Caco-2 (cell line): ENCODE data around the gene YIF1A. TPM values are rescaled to one million over a fixed set of nuclear protein-coding genes. Genes with fewer than 3 reads are reported as not detected.

ENCODE experiments used
- BruUV-seq: library from RNA; stranded (reverse); fragments of 400-500 nt; replicated peaks from 2 replicates; lab custom pipeline; 2021; lab: Mats Ljungman, UMichigan
- CTCF ChIA-PET: fragments of 300-600 bp; sonication (Branson Sonifier 250); formaldehyde crosslinking; loops from one replicate; lab custom pipeline; 2022; ENCODE audit warnings: antibody characterized with exemption; lab: Charles Lee
- POLR2A ChIA-PET: fragments of 300-600 bp; sonication (Branson Sonifier 250); formaldehyde crosslinking; loops from one replicate; lab custom pipeline; 2022; ENCODE audit warnings: antibody characterized with exemption; lab: Charles Lee
- DNase-seq, 2 experiments: peaks; one replicate each; pipeline versions ENCODE4 v3.0.0 to v3.0.0-alpha.2; 2020 to 2022
- H3K27me3 ChIP-seq: replicated peaks from 2 replicates; pipeline ENCODE4 v1.6.0; 2011; ENCODE audit warnings: low read length; ENCODE audit not compliant: control insufficient read depth, insufficient read depth
- H3K36me3 ChIP-seq: 2 replicates; pipeline ENCODE4 v1.5.1; 2011; ENCODE audit warnings: low read length; ENCODE audit not compliant: control insufficient read depth, insufficient read depth
- H3K4me1 ChIP-seq: fragments of 250-450 bp; sonication (Bioruptor Pico); 2 replicates; pipeline ENCODE4 v1.5.1; 2020; ENCODE audit warnings: mild to moderate bottlenecking
- H3K4me3 ChIP-seq: 2 replicates; pipeline ENCODE4 v1.5.1; 2011; ENCODE audit warnings: low read depth, mild to moderate bottlenecking, control low read depth, low read length
- H3K9me3 ChIP-seq: fragments of 250-450 bp; sonication (Bioruptor Pico); 2 replicates; pipeline ENCODE4 v1.5.1; 2020; ENCODE audit warnings: mild to moderate bottlenecking, moderate library complexity
- H3K27ac Mint-ChIP-seq: one replicate; pipeline ENCODE4 v1.8.0; 2022; ENCODE audit warnings: mixed read lengths; ENCODE audit not compliant: unreplicated experiment
- H3K27me3 Mint-ChIP-seq: one replicate; pipeline ENCODE4 v1.8.0; 2022; ENCODE audit warnings: mixed read lengths; ENCODE audit not compliant: insufficient read depth, unreplicated experiment
- H3K36me3 Mint-ChIP-seq: one replicate; pipeline ENCODE4 v1.8.0; 2022; ENCODE audit warnings: mild to moderate bottlenecking, mixed read lengths; ENCODE audit not compliant: insufficient read depth, unreplicated experiment
- H3K4me1 Mint-ChIP-seq: one replicate; pipeline ENCODE4 v1.8.0; 2022; ENCODE audit warnings: low read depth, mixed read lengths; ENCODE audit not compliant: unreplicated experiment
- H3K4me3 Mint-ChIP-seq: one replicate; pipeline ENCODE4 v1.8.0; 2022; ENCODE audit warnings: mild to moderate bottlenecking, moderate library complexity, mixed read lengths; ENCODE audit not compliant: unreplicated experiment
- H3K9me3 Mint-ChIP-seq: one replicate; pipeline ENCODE4 v1.8.0; 2022; ENCODE audit warnings: mixed read lengths; ENCODE audit not compliant: unreplicated experiment
- CTCF ChIP-seq, 2 experiments: fragments of 200-600 bp in 1 of 2; IDR thresholded peaks; 1 replicate in 1 of 2; 2 replicates in 1 of 2; pipeline versions ENCODE4 v1.5.1 to v1.8.0; 2011 to 2022; ENCODE audit warnings: antibody characterized with exemption in 1 of 2, control low read depth in 1 of 2, inconsistent platforms in 1 of 2, low read depth in 1 of 2, low read length in 1 of 2, mild to moderate bottlenecking in 1 of 2, moderate library complexity in 1 of 2; ENCODE audit not compliant: insufficient read depth in 1 of 2, severe bottlenecking in 1 of 2, unreplicated experiment in 1 of 2
- intact Hi-C: fragments of 100-400 bp; cut with micrococcal nuclease; formaldehyde crosslinking; loops from one replicate; pipeline ENCODE4 v1.10.0; 2022; ENCODE audit not compliant: unreplicated experiment
- total RNA-seq: library from RNA; stranded (reverse); gene quantifications from 2 replicates; pipeline ENCODE4 v1.2.3, GENCODE V29; 2022

The YIF1A gene
- total RNA-seq, 1 experiment from 2014 or later = 159 TPM

DNA sequence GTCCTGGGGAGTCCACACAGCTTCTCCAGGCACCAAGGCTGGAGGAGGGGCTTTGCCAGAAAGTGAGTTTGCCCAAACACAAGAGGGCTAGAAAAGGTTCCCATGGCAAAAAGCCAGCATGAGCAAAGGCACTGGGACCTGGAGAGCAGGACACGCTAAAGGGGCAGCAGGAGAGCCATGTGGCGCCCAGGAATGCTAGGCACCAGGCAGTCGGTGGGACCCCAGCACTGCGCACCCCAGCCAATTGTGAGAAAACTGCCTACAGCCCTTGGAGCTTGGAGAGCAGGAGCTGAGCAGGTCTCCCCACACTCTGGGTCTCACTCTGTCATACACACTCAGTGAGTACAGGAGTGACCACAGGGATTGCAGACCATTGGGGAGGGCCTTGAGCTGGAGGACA is 25.7 kb downstream of the YIF1A start:
- H3K36me3 ChIP-seq = no peaks in the 10 kb centered on the region
- ChIA-PET POLR2A (no interaction called here), CTCF (no interaction called here)
- H3K9me3 ChIP-seq = no peaks in the 10 kb centered on the region
- no peaks in the 10 kb centered on the region for H3K9me3 Mint-ChIP-seq
- no peak overlapping the region for H3K4me3 Mint-ChIP-seq
- BruUV-seq = no TSS peak
- H3K4me1 Mint-ChIP-seq = peaks cover 18% of the 10 kb centered on the region
- no peak for TF ChIP-seq CTCF (IDR thresholded peaks at IDR 0.05; ENCODE audit: insufficient read depth in 1 of 2, low read depth in 1 of 2, low read length in 1 of 2, severe bottlenecking in 1 of 2, unreplicated experiment in 1 of 2)
- no peaks in the 10 kb centered on the region for H3K27me3 ChIP-seq
- no peaks in the 10 kb centered on the region for H3K4me1 ChIP-seq
- peak overlapping the region; percentile 32 for H3K27ac Mint-ChIP-seq
- no peak for DNase-seq
- no peaks in the 10 kb centered on the region for H3K27me3 Mint-ChIP-seq
- peaks cover 56% of the 10 kb centered on the region for H3K36me3 Mint-ChIP-seq
- H3K4me3 ChIP-seq = no peak overlapping the region
- intact Hi-C loops = no loop called here

DNA sequence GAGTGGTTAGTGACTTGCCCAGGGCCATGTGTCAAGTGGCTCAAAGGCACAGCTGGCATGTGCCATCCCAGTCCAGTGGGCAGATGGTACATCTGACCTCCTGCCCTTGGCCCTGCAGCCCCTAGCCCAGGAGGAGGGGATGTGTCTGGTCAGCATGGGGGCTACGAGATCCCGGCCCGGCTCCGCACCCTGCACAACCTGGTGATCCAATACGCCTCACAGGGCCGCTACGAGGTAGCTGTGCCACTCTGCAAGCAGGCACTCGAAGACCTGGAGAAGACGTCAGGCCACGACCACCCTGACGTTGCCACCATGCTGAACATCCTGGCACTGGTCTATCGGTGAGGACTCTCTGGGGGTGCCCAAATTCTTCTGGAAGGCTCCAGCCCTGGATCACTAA is 26.2 kb downstream of the YIF1A start:
- H3K4me3 Mint-ChIP-seq = no peak overlapping the region
- no peaks in the 10 kb centered on the region for H3K36me3 ChIP-seq
- POLR2A ChIA-PET = no interaction called here

GRCh38 chr11:66262191-66262590 is 26.8 kb downstream of the YIF1A start:
- H3K4me3 Mint-ChIP-seq = no peak overlapping the region
- ChIA-PET CTCF (interaction anchor here (0.6 kb wide), 1 partner anchor 27 kb away, joined by 3 read pairs; the partner anchor contains the start of gene YIF1A), POLR2A (no interaction called here)
- H3K27ac Mint-ChIP-seq = no peak overlapping the region
- Histone ChIP-seq H3K4me3 (no peak overlapping the region), H3K36me3 (no peaks in the 10 kb centered on the region), H3K27me3 (no peaks in the 10 kb centered on the region), H3K4me1 (no peaks in the 10 kb centered on the region), H3K9me3 (no peaks in the 10 kb centered on the region)
- peaks cover 56% of the 10 kb centered on the region for H3K36me3 Mint-ChIP-seq
- H3K27me3 Mint-ChIP-seq = no peaks in the 10 kb centered on the region
- intact Hi-C loops = no loop called here
- DNase-seq = no peak
- H3K4me1 Mint-ChIP-seq = peaks cover 15% of the 10 kb centered on the region
- no TSS peak for BruUV-seq
- no peaks in the 10 kb centered on the region for H3K9me3 Mint-ChIP-seq
- no peak for TF ChIP-seq CTCF (IDR thresholded peaks at IDR 0.05; ENCODE audit: insufficient read depth in 1 of 2, low read depth in 1 of 2, low read length in 1 of 2, severe bottlenecking in 1 of 2, unreplicated experiment in 1 of 2)

More for the DNA sequence above, 26.2 kb downstream of the YIF1A start:
- Mint-ChIP-seq H3K27ac (peak overlapping the region; percentile 32), H3K9me3 (no peaks in the 10 kb centered on the region), H3K4me1 (peaks cover 18% of the 10 kb centered on the region), H3K36me3 (peaks cover 56% of the 10 kb centered on the region), H3K27me3 (no peaks in the 10 kb centered on the region)
- Histone ChIP-seq H3K9me3 (no peaks in the 10 kb centered on the region), H3K4me3 (no peak overlapping the region), H3K27me3 (no peaks in the 10 kb centered on the region), H3K4me1 (no peaks in the 10 kb centered on the region)
- TF ChIP-seq CTCF (IDR thresholded peaks at IDR 0.05; ENCODE audit: insufficient read depth in 1 of 2, low read depth in 1 of 2, low read length in 1 of 2, severe bottlenecking in 1 of 2, unreplicated experiment in 1 of 2) = no peak
- intact Hi-C loops = no loop called here
- DNase-seq = no peak
- CTCF ChIA-PET = no interaction called here
- no TSS peak for BruUV-seq
